SK-N-SH (cell line): ENCODE data around the gene NRGN. TPM values are rescaled to one million over a fixed set of nuclear protein-coding genes. Genes with fewer than 3 reads are reported as not detected.

Source experiments
- CTCF ChIA-PET: fragments of 300-600, 350-600 bp; formaldehyde crosslinking; extraction: SDS; loops from one replicate; lab custom pipeline; 2021; lab: Yijun Ruan, JAX
- POLR2A ChIA-PET: fragments of 350-600 bp; sonication (Branson Sonifier 250); formaldehyde crosslinking; extraction: SDS; loops from one replicate; lab custom pipeline; 2020; ENCODE audit warnings: antibody characterized with exemption, inconsistent platforms; lab: Yijun Ruan, JAX
- DNase-seq: peaks from one replicate; pipeline ENCODE4 v3.0.0; 2012
- H2AFZ ChIP-seq: fragments of 200-600 bp; sonication (generic); 2 replicates; pipeline ENCODE4 v1.8.1; 2016; ENCODE audit warnings: antibody characterized with exemption, mild to moderate bottlenecking, low read depth
- H3F3A ChIP-seq: fragments of 200-600 bp; sonication (generic); replicated peaks from 2 replicates; pipeline ENCODE3; 2016; ENCODE audit warnings: antibody characterized with exemption, mild to moderate bottlenecking; ENCODE audit not compliant: insufficient read depth
- H3K27ac ChIP-seq, 2 experiments: fragments of 200-500 bp in 1 of 2; fragments of 200-600 bp in 1 of 2; sonication (Bioruptor generic) in 1 of 2; sonication (generic), shearing (Covaris generic) in 1 of 2; 2 replicates each; pipeline versions ENCODE4 v1.5.1 to v1.6.1; 2014 to 2016; ENCODE audit warnings: low read depth in 2 of 2, inconsistent platforms in 1 of 2, low read length in 1 of 2, mild to moderate bottlenecking in 1 of 2, mixed read lengths in 1 of 2
- H3K27me3 ChIP-seq: fragments of 200-600 bp; sonication (generic), shearing (Covaris generic); 2 replicates; pipeline ENCODE4 v1.6.1; 2016; ENCODE audit warnings: mixed run types; ENCODE audit not compliant: insufficient read depth
- H3K36me3 ChIP-seq, 2 experiments: fragments of 200-500 bp in 1 of 2; fragments of 200-600 bp in 1 of 2; sonication (Bioruptor generic) in 1 of 2; sonication (generic) in 1 of 2; replicated peaks in 1 of 2; 2 replicates each; pipeline versions ENCODE3 to v1.5.1; 2014 to 2016; ENCODE audit warnings: low read length in 1 of 2, mild to moderate bottlenecking in 1 of 2; ENCODE audit not compliant: insufficient read depth in 2 of 2, control insufficient read depth in 1 of 2
- H3K4me1 ChIP-seq, 2 experiments: fragments of 200-500 bp in 1 of 2; fragments of 200-600 bp in 1 of 2; sonication (Bioruptor generic) in 1 of 2; sonication (generic), shearing (Covaris generic) in 1 of 2; 2 replicates each; pipeline versions ENCODE4 v1.5.1 to v1.6.1; 2014 to 2016; ENCODE audit warnings: low read depth in 1 of 2, low read length in 1 of 2, mixed run types in 1 of 2; ENCODE audit not compliant: insufficient read depth in 2 of 2, control insufficient read depth in 1 of 2
- H3K4me2 ChIP-seq: fragments of 200-600 bp; sonication (generic), shearing (Covaris generic); 2 replicates; pipeline ENCODE4 v1.6.1; 2017; ENCODE audit warnings: mixed run types
- H3K4me3 ChIP-seq, 2 experiments: fragments of 200-500 bp in 1 of 2; fragments of 200-600 bp in 1 of 2; sonication (Bioruptor generic) in 1 of 2; sonication (generic), shearing (Covaris generic) in 1 of 2; 2 replicates each; pipeline versions ENCODE4 v1.5.1 to v1.8.1; 2014 to 2016; ENCODE audit warnings: low read depth in 2 of 2, inconsistent platforms in 1 of 2, low read length in 1 of 2, mild to moderate bottlenecking in 1 of 2, mixed read lengths in 1 of 2, moderate library complexity in 1 of 2
- H3K79me2 ChIP-seq: fragments of 200-600 bp; sonication (generic); 2 replicates; pipeline ENCODE4 v1.8.1; 2017; ENCODE audit warnings: mild to moderate bottlenecking; ENCODE audit not compliant: insufficient read depth
- H3K9ac ChIP-seq: fragments of 200-600 bp; sonication (generic); 2 replicates; pipeline ENCODE4 v1.6.1; 2017; ENCODE audit warnings: mixed run types
- H3K9me2 ChIP-seq: fragments of 200-600 bp; sonication (generic); 2 replicates; pipeline ENCODE4 v1.6.1; 2017; ENCODE audit warnings: mixed run types
- H3K9me3 ChIP-seq: fragments of 200-600 bp; sonication (generic); 2 replicates; pipeline ENCODE4 v1.6.1; 2017; ENCODE audit warnings: mixed run types, mild to moderate bottlenecking, moderate library complexity
- H4K20me1 ChIP-seq: fragments of 200-600 bp; sonication (generic); 2 replicates; pipeline ENCODE4 v1.6.1; 2017; ENCODE audit warnings: mild to moderate bottlenecking, mixed run types; ENCODE audit not compliant: insufficient read depth
- ELF1 ChIP-seq: IDR thresholded peaks from 2 replicates; pipeline ENCODE4 v1.4.0; 2012
- EZH2phosphoT487 ChIP-seq: fragments of 200-600 bp; sonication (generic); IDR thresholded peaks from 2 replicates; pipeline ENCODE4 v1.6.1; 2017; ENCODE audit warnings: low read depth, mixed run types, mild to moderate bottlenecking, antibody characterized with exemption, moderate library complexity, borderline replicate concordance
- FOSL2 ChIP-seq: IDR thresholded peaks from 2 replicates; pipeline ENCODE4 v1.4.0; 2012; ENCODE audit warnings: low read depth, mild to moderate bottlenecking, moderate library complexity, borderline replicate concordance
- FOXJ3 ChIP-seq: sonication (generic); formaldehyde crosslinking; IDR thresholded peaks from 2 replicates; pipeline ENCODE4 v1.5.1; 2020; ENCODE audit warnings: mild to moderate bottlenecking, missing genetic modification reagents
- GATA2 ChIP-seq: sonication (generic); formaldehyde crosslinking; IDR thresholded peaks from 2 replicates; pipeline ENCODE4 v1.5.0; 2020; ENCODE audit warnings: mild to moderate bottlenecking, missing genetic modification reagents
- JUND ChIP-seq: IDR thresholded peaks from 2 replicates; pipeline ENCODE4 v1.4.0; 2012
- MEF2A ChIP-seq: IDR thresholded peaks from 2 replicates; pipeline ENCODE4 v1.4.0; 2012; ENCODE audit warnings: low read depth, borderline replicate concordance
- NRF1 ChIP-seq: IDR thresholded peaks from 2 replicates; pipeline ENCODE4 v1.6.1; 2012; ENCODE audit warnings: low read depth, mild to moderate bottlenecking, low read length
- POLR2AphosphoS5 ChIP-seq: IDR thresholded peaks from 2 replicates; pipeline ENCODE4 v1.6.1; 2012; ENCODE audit warnings: low read depth, low read length
- RAD21 ChIP-seq: IDR thresholded peaks from 2 replicates; pipeline ENCODE4 v1.6.1; 2012; ENCODE audit warnings: mild to moderate bottlenecking, low read length
- RCOR1 ChIP-seq: fragments of 150-350 bp; IDR thresholded peaks from 2 replicates; pipeline ENCODE4 v1.6.1; 2017; ENCODE audit warnings: antibody characterized with exemption, low read length
- SIN3A ChIP-seq: IDR thresholded peaks from 2 replicates; pipeline ENCODE4 v1.6.1; 2012; ENCODE audit warnings: low read depth, mild to moderate bottlenecking, low read length, moderate library complexity, borderline replicate concordance
- SMC3 ChIP-seq: IDR thresholded peaks from 2 replicates; pipeline ENCODE4 v1.6.1; 2012; ENCODE audit warnings: low read depth, low read length, improper control_type of control experiment
- WGBS: methylation state at CpG from one replicate; pipeline ENCODE4 v1.1.6; 2017; ENCODE audit warnings: low lambda C conversion rate; 5-methylcytosine and 5-hydroxymethylcytosine counted together
- polyA plus RNA-seq, 3 experiments: library from polyadenylated mRNA; depleted of rRNA; stranded (reverse); fragments of >200 nt; gene quantifications; 2 replicates each; pipeline ENCODE4 v1.2.3, GENCODE V29; 2012
- TF ChIP-seq, protein P1 (sequence below): IDR thresholded peaks from 2 replicates; pipeline ENCODE4 v1.4.0; 2012; ENCODE audit warnings: low read depth, borderline replicate concordance
- TF ChIP-seq, protein P2 (sequence below): fragments of 150-350 bp; IDR thresholded peaks from 2 replicates; pipeline ENCODE4 v1.6.1; 2016; ENCODE audit warnings: mild to moderate bottlenecking, low read depth, low read length

Gene NRGN
- polyA plus RNA-seq, 1 of the 3 experiments (the other 2 are of a cell fraction), result 6.8 TPM

DNA sequence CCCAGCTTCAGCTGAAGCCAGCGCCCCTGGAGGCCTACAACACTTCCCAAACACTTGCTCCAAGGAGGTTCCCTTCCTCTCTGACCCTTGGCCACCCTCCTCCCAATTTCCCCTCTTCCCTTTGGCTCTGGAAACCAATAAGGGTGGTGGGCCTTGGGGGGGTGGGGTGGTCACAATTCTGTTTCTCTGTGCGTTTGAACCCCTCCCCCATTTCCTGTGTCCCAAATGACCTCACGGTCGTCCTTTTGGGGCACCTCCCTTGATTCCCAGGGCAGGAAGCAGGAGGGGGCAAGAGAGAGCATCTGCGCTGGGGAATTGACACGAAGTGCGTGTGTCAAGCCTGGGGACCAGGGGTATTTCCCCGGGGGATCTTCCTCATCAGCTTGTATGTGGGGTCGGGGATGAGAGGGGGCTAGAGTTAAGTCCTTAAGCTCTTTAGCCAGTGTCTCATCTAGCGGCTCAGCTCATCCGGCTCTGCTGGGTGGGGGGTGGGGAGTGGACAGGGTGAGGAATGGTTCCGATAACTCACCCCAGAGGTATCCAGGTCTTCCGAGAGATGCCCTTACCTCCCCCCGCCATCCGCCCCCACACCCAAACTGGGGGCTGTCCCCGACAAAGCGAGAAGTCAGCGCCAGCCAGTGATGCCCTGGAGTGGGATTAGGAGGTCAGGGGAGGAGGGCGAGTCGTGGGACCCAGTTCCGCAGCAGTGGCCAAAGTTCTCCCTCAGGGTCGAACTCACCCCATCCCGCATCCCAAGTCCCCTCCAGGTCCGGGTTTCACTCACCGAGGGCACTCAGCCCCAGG is 21.8 kb downstream of the NRGN start:
- Histone ChIP-seq H3K9me3 (no peaks in the 10 kb centered on the region), H4K20me1 (peaks cover 5% of the 10 kb centered on the region; the same call in 1 of the 2 replicates), H3K27me3 (no peaks in the 10 kb centered on the region), H3K79me2 (peaks cover 4% of the 10 kb centered on the region; the same call in 1 of the 2 replicates), H3K4me1 (peaks cover 0 to 13% of the 10 kb centered on the region in 2 experiments; a peak in 2 of 4 replicates), H3K4me3 (no peak overlapping the region; a peak in 1 of 4 replicates), H3K9me2 (no peaks in the 10 kb centered on the region), H3K36me3 (peaks cover 10 to 17% of the 10 kb centered on the region in 2 experiments), H3F3A (peaks cover 4% of the 10 kb centered on the region), H3K4me2 (no peak overlapping the region), H2AFZ (no peak overlapping the region), H3K9ac (no peak overlapping the region), H3K27ac (no peak overlapping the region)
- TF ChIP-seq FOSL2, result no peak
- TF ChIP-seq, protein P1, sequence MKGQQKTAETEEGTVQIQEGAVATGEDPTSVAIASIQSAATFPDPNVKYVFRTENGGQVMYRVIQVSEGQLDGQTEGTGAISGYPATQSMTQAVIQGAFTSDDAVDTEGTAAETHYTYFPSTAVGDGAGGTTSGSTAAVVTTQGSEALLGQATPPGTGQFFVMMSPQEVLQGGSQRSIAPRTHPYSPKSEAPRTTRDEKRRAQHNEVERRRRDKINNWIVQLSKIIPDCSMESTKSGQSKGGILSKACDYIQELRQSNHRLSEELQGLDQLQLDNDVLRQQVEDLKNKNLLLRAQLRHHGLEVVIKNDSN, result no peak
- 94% methylated on average over 13 of the region's 25 CpGs for WGBS
- POLR2A ChIA-PET, result interaction anchor here (0.5 to 0.6 kb wide), 2 partner anchors 9 to 92 kb away, joined by 3 to 4 read pairs; no protein-coding TSS in a partner anchor
- no peak for DNase-seq
- CTCF ChIA-PET, result interaction anchor here (0.6 to 5.7 kb wide), 19 partner anchors 9 to 119 kb away, joined by 3 to 62 read pairs (median 5); partner anchors contain the start of genes MSANTD2, ROBO3 and VSIG2

DNA sequence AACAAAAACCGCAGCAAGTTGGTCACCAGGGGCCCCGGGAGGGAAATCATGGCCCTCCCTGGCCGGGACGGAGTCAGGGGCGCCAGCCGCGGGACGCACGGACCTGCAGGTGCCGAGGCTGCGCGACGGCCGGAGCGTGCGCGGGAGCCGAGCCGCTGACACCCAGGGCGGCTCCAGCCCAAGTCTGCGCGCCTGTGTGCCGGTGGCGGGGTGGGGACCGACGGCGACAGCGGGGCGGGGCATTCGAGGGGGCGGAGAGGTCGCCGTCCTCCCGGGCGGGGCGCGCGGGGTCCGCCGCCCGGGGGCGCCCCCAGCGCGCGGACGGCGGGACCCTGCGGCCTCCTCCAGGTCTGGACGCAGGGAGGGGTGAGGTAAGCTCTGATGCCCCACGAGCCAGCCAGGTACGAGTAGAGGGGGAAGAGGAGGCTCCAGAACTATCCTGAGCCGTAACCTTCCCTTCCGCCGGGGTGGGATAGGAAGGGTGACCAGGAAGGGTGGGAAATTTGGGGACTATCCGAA is 22.4 kb downstream of the NRGN start, which contains the start of gene ESAM:
Gene ESAM (minus strand): TSS at position 186 of the 519 bp plus-strand sequence. CDS start 136 bp downstream, at position 50.
- Histone ChIP-seq H3K9me2 (no peaks in the 10 kb centered on the region), H4K20me1 (peaks cover 5% of the 10 kb centered on the region; the same call in 1 of the 2 replicates), H3K27ac (no peak within 1 kb of the TSS), H3K4me1 (peaks cover 0 to 13% of the 10 kb centered on the region in 2 experiments; a peak in 2 of 4 replicates), H3K4me2 (peak within 1 kb of the TSS; percentile 72), H3K9me3 (no peaks in the 10 kb centered on the region), H3K9ac (no peak within 1 kb of the TSS), H3K4me3 (peak within 1 kb of the TSS; percentile 43), H2AFZ (no peak within 1 kb of the TSS), H3K27me3 (no peaks in the 10 kb centered on the region), H3K36me3 (peaks cover 17 to 24% of the 10 kb centered on the region in 2 experiments), H3K79me2 (peaks cover 4% of the 10 kb centered on the region; the same call in 1 of the 2 replicates), H3F3A (peaks cover 7% of the 10 kb centered on the region)
- no peak for TF ChIP-seq FOXJ3 (CRISPR knock-in tag)
- TF ChIP-seq POLR2AphosphoS5, result no peak
- no peak for TF ChIP-seq EZH2phosphoT487
- no peak for TF ChIP-seq RAD21
- TF ChIP-seq GATA2 (CRISPR knock-in tag), result no peak
- no peak for TF ChIP-seq SMC3
- no peak for TF ChIP-seq JUND
- TF ChIP-seq, protein P2, sequence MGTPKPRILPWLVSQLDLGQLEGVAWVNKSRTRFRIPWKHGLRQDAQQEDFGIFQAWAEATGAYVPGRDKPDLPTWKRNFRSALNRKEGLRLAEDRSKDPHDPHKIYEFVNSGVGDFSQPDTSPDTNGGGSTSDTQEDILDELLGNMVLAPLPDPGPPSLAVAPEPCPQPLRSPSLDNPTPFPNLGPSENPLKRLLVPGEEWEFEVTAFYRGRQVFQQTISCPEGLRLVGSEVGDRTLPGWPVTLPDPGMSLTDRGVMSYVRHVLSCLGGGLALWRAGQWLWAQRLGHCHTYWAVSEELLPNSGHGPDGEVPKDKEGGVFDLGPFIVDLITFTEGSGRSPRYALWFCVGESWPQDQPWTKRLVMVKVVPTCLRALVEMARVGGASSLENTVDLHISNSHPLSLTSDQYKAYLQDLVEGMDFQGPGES, result no peak
- TF ChIP-seq MEF2A, result no peak
- no peak for TF ChIP-seq RCOR1
- no peak for TF ChIP-seq ELF1
- no peak for TF ChIP-seq NRF1
- TF ChIP-seq SIN3A, result no peak
- ChIA-PET CTCF (interaction anchor here (0.6 to 8.0 kb wide), 34 partner anchors 10 to 134 kb away, joined by 3 to 62 read pairs (median 5); partner anchors contain the start of genes MSANTD2, NRGN, ROBO3 and VSIG2), POLR2A (interaction anchor here (0.6 kb wide), 1 partner anchor 10 kb away, joined by 3 read pairs; no protein-coding TSS in a partner anchor)
- peak; percentile 85 for DNase-seq
- WGBS, result 27% methylated on average over 22 of the region's 55 CpGs
